HG02870 (cell line): ENCODE measurements around the gene SLFN11.
A peak's percentile ranks its signal among the peaks of the same experiment; 100 is the strongest.
"Not testable (repeated sequence)": the region's sequence is repeated elsewhere in the genome, so short reads cannot be mapped to it uniquely, and the experiment has no call there.

Source experiments
- ATAC-seq: cut with Tn5 transposase; IDR thresholded peaks from one replicate; pipeline ENCODE4 v1.9.1; 2021; ENCODE audit warnings: mild to moderate bottlenecking, moderate library complexity; ENCODE audit not compliant: unreplicated experiment

The SLFN11 gene

GRCh38 chr17:35373534-35373983, at the start of gene SLFN11:
Gene SLFN11 (minus strand): TSS chr17:35373621. CDS start chr17:35363807, 9,814 bp downstream.
- no peak for ATAC-seq

- not testable (repeated sequence) for ATAC-seq
Measured at GRCh38 chr17:35421069-35421468, 47.6 kb upstream of the SLFN11 start.

GRCh38 chr17:35416659-35417058, 43.2 kb upstream of the SLFN11 start:
- no peak for ATAC-seq

GRCh38 chr17:35414707-35415106, 41.3 kb upstream of the SLFN11 start:
- ATAC-seq: not testable (repeated sequence)

GRCh38 chr17:35414247-35414646, 40.8 kb upstream of the SLFN11 start:
- no peak for ATAC-seq

GRCh38 chr17:35407531-35407930, 34.1 kb upstream of the SLFN11 start:
- ATAC-seq: no peak

- ATAC-seq: no peak
Measured at GRCh38 chr17:35406568-35406967, 33.1 kb upstream of the SLFN11 start.

GRCh38 chr17:35404360-35404759, 30.9 kb upstream of the SLFN11 start:
- no peak for ATAC-seq

- not testable (repeated sequence) for ATAC-seq
Measured at GRCh38 chr17:35393783-35394182, 20.4 kb upstream of the SLFN11 start.

GRCh38 chr17:35390663-35391062, 17.2 kb upstream of the SLFN11 start:
- no peak for ATAC-seq

- ATAC-seq: no peak
Measured at GRCh38 chr17:35390156-35390555, 16.7 kb upstream of the SLFN11 start.

- no peak for ATAC-seq
Measured at GRCh38 chr17:35387496-35387895, 14.1 kb upstream of the SLFN11 start.

GRCh38 chr17:35377706-35378105, 4.3 kb upstream of the SLFN11 start:
- ATAC-seq: no peak

- ATAC-seq: no peak
Measured at GRCh38 chr17:35377068-35377467, 3.6 kb upstream of the SLFN11 start.

- ATAC-seq: no peak
Measured at GRCh38 chr17:35376245-35376644, 2.8 kb upstream of the SLFN11 start.

GRCh38 chr17:35374766-35375344, 1.4 kb upstream of the SLFN11 start:
- no peak for ATAC-seq

- ATAC-seq: no peak
Measured at GRCh38 chr17:35373984-35374765, 754 bp upstream of the SLFN11 start.

- no peak for ATAC-seq
Measured at GRCh38 chr17:35372846-35373533, 431 bp downstream of the SLFN11 start.

GRCh38 chr17:35371934-35372333, 1.5 kb downstream of the SLFN11 start:
- no peak for ATAC-seq

- ATAC-seq: peak; percentile 85
Measured at GRCh38 chr17:35368081-35368830, 5.2 kb downstream of the SLFN11 start.

- ATAC-seq: no peak
Measured at GRCh38 chr17:35361027-35361426, 12.4 kb downstream of the SLFN11 start.
